PFSK-1 (cell line): Measurements from ENCODE around the gene ABCG8.

ENCODE experiments used
- FOXP2 ChIP-seq: optimal IDR thresholded peaks from 2 replicates; pipeline ENCODE3; 2011; ENCODE audit warnings: borderline replicate concordance, control low read depth, inconsistent platforms; ENCODE audit not compliant: insufficient read depth; ENCODE audit errors: extremely low read length, extremely low read depth
- POLR2AphosphoS5 ChIP-seq: IDR thresholded peaks from 2 replicates; pipeline ENCODE4 v1.6.1; 2012; ENCODE audit warnings: low read depth, mild to moderate bottlenecking, control low read depth, low read length, moderate library complexity
- SIN3A ChIP-seq: IDR thresholded peaks from 2 replicates; pipeline ENCODE4 v1.6.1; 2012; ENCODE audit warnings: mild to moderate bottlenecking, low read length, moderate library complexity, borderline replicate concordance; ENCODE audit not compliant: insufficient read depth
- TAF1 ChIP-seq: IDR thresholded peaks from 2 replicates; pipeline ENCODE4 v1.6.1; 2012; ENCODE audit warnings: low read length, control low read depth, borderline replicate concordance; ENCODE audit not compliant: insufficient read depth
- TF ChIP-seq, protein P1 (sequence below), 2 experiments: IDR thresholded peaks; 2 replicates each; pipeline versions ENCODE4 v1.6.1 to v1.8.0; 2011 to 2012; ENCODE audit warnings: low read depth in 2 of 2, low read length in 2 of 2, control low read depth in 1 of 2, inconsistent platforms in 1 of 2, mild to moderate bottlenecking in 1 of 2, moderate library complexity in 1 of 2; ENCODE audit not compliant: insufficient read depth in 1 of 2

ABCG8 gene

DNA sequence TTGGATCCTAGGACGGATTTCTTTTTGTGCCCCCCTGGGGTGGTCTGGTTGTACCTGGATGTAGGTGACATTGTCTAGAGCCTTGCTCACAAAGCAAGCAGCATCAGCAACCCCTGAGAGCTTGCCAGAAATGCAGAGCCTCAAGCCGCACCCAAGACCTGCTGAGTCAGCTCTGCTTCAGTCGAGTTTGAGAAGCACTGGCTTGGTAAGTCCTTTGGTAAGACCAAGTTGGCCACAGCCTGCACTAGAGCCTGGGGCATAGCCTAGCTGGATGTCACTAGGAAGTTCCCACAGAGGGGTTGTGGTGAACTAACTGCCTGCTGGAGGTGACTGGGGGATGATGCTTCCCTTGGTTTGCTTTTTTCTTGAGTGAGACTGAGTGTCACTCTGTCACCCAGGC is 6.3 kb upstream of the ABCG8 start:
- TF ChIP-seq, protein P1, sequence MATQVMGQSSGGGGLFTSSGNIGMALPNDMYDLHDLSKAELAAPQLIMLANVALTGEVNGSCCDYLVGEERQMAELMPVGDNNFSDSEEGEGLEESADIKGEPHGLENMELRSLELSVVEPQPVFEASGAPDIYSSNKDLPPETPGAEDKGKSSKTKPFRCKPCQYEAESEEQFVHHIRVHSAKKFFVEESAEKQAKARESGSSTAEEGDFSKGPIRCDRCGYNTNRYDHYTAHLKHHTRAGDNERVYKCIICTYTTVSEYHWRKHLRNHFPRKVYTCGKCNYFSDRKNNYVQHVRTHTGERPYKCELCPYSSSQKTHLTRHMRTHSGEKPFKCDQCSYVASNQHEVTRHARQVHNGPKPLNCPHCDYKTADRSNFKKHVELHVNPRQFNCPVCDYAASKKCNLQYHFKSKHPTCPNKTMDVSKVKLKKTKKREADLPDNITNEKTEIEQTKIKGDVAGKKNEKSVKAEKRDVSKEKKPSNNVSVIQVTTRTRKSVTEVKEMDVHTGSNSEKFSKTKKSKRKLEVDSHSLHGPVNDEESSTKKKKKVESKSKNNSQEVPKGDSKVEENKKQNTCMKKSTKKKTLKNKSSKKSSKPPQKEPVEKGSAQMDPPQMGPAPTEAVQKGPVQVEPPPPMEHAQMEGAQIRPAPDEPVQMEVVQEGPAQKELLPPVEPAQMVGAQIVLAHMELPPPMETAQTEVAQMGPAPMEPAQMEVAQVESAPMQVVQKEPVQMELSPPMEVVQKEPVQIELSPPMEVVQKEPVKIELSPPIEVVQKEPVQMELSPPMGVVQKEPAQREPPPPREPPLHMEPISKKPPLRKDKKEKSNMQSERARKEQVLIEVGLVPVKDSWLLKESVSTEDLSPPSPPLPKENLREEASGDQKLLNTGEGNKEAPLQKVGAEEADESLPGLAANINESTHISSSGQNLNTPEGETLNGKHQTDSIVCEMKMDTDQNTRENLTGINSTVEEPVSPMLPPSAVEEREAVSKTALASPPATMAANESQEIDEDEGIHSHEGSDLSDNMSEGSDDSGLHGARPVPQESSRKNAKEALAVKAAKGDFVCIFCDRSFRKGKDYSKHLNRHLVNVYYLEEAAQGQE (IDR thresholded peaks at IDR 0.05; ENCODE audit: insufficient read depth in 1 of 2, low read depth in 2 of 2, low read length in 2 of 2), result no peak
- TF ChIP-seq TAF1 (no peak), POLR2AphosphoS5 (no peak), SIN3A (no peak), FOXP2 (no peak)

DNA sequence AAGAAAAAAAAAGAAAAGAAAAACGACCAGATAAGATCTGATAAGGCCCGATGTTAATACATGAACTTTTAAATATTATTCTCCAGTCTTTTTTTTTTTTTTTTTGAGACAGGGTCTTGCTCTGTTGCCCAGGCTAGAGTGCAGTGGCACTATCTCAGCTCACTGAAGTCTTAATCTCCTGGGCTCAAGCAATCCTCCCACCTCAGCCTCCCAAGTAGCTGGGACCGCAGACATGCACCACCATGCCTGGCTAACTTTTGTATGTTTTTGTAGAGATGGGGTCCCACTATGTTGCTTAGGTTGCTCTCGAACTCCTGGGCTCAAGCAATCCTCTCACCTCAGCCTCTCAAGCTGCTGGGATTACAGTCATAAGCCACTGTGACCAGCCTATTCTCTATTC is 1.7 kb upstream of the ABCG8 start:
- no peak for TF ChIP-seq FOXP2
- TF ChIP-seq SIN3A, result no peak
- TF ChIP-seq POLR2AphosphoS5, result no peak
- no peak for TF ChIP-seq TAF1
- TF ChIP-seq, protein P1 (IDR thresholded peaks at IDR 0.05; ENCODE audit: insufficient read depth in 1 of 2, low read depth in 2 of 2, low read length in 2 of 2), result no peak

DNA sequence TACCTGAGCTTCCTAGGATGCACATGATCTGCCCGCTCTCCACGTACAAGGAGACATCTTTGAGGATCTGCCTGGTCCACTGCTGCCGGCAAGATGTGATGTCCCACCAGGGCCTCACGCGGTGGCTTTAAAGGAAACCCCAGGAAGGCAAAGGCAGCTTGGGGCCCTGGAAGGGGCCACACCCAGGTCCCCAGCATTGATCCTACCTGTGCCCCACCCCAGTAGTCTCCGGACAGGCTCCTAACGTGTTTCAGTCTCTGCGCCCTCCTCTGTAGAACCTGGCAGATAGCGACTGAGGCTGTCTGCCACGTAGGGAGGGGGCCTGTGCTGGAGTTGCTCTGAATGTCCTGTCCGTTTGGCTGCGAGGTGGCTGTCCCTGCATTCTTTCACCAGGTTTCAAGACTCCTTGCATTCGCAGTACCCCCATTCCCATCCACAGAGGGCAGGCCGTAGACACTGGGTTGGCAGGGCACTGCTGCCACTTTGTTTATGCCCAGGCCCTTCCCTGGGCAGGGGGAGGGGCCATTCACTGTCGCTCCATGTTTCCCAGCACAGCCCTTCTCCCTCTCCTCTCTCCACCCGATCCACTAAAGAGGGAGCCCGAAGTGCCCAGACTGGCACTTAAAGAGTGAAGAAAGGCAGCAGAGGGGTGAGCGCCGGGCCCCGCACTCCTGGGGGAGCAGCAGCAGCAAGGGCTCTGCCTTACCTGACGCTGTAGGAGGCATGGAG is 776 bp upstream of the ABCG8 start:
- TF ChIP-seq TAF1, result no peak
- no peak for TF ChIP-seq SIN3A
- no peak for TF ChIP-seq FOXP2
- TF ChIP-seq, protein P1 (IDR thresholded peaks at IDR 0.05; ENCODE audit: insufficient read depth in 1 of 2, low read depth in 2 of 2, low read length in 2 of 2), result no peak
- no peak for TF ChIP-seq POLR2AphosphoS5

DNA sequence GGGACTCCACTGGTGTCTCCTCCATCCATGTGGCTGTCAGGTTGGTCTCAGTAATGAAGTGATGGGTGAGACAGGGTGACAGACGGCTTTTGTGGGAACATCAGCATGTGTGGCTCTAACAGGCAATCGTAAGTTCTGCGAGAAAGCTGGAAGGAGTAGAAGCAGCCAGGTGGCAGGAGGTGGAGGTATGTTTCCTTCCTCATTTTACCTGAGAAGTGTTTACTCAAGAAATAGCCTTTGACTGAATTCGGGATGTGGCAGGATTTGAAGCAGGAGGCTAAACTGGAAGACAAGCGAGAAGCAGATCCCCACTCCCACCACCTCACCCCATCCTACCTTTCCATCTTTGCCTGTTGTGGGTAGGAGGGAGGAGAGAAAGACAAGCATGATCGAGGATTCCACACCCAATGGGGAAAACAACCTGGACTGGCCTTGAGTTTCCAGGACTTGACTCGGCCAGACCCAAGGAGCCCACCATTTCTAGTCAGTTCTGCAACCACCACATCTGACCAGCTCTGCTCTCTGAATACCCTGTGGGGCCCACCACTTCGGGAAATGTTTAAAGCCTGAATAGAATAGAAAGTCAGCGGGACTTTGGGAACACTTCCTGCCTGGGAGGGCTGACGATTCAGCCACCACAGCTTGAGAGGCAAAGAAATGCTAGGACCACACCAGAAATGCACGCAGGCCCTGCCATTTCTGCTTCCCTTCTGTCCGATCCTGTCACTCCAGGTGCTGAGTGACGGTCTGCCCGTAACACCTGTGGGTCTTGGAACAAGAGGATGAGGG is 1.2 kb downstream of the ABCG8 start:
- TF ChIP-seq FOXP2, result no peak

DNA sequence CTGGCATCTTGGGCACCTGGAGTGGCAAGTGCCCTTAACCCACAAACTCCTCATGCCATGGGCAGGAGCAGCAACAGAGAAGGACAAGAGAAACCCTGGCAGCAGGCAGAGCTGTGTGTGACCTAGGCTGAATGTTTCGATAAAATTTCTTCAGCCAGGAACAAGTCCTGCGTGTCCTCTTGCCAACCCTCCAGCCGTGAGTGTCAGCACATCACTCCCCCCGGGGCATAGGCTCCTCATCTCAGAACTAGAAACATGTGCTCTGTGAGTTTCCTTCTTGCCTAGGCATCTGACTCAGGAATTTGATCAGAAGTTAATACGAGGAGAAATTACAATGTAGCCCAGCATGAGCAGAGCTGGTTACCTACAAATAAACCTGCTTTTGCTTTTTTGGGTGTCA is 2.2 kb downstream of the ABCG8 start:
- no peak for TF ChIP-seq TAF1

DNA sequence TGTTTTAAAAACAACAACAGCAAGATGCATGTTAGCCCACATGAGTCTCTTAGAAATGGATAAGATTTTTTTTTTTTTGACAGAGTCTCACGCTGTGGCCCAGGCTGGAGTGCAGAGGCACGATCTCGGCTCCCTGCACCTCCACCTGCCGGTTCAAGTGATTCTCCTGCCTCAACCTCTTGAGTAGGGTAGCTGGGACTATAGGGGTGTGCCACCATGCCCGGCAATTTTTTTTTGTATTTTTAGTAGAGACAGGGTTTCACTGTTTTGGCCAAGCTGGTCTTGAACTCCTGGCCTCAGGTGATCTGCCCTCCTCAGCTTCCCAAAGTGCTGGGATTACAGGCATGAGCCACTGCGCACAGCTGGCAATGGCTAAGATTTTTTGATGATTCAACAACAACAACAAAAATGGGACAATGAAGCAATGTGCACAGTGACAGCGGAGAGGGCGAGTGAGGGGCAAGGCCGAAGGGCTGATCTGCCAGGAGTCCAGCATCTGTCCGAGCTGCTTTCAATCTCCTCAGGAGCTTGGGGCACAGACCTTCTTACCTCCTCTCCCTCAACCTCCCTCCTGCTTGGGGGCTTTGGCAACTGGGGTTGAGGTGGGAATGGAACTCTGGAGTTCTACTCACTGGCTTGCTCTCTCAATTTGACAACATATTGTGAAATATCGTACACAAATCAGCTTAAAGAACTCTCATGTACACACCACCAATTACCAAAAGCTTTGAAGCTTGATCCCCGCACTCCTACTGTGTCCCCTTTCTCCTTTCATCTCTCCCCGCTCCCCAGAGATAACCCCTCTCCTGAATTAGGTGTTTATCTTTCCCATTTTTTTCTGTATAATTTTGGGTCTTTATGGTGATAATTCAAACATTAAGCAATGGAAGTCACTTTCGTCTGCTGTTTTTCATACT is 3.4 kb downstream of the ABCG8 start:
- TF ChIP-seq SIN3A (no peak), POLR2AphosphoS5 (no peak), FOXP2 (no peak), TAF1 (no peak)
- TF ChIP-seq, protein P1 (IDR thresholded peaks at IDR 0.05; ENCODE audit: insufficient read depth in 1 of 2, low read depth in 2 of 2, low read length in 2 of 2), result no peak
